ENCODE results near the gene HLTF. TPM values are rescaled to one million over a fixed set of nuclear protein-coding genes. Genes with fewer than 3 reads are reported as not detected.
"Not testable (repeated sequence)": the region's sequence is repeated elsewhere in the genome, so short reads cannot be mapped to it uniquely, and the experiment has no call there.

The HLTF gene
- total RNA-seq, 4 donors from 2014 or later, result 40.9 to 53.1 (median 47.7) TPM

GRCh38 chr3:149101641-149102040 is 15.3 kb upstream of the HLTF start:
- no peaks in the 10 kb centered on the region for H3K4me1 ChIP-seq
- H3K27me3 ChIP-seq, result no peaks in the 10 kb centered on the region
- H3K4me3 ChIP-seq (replicated peaks in 1 of 3), result no peak overlapping the region
- no peak overlapping the region for H3K27ac ChIP-seq
- DNase-seq, result no peak
- intact Hi-C loops (cut with DNase I), result no loop called here
- no peaks in the 10 kb centered on the region for H3K36me3 ChIP-seq
- no peak for TF ChIP-seq POLR2A (IDR thresholded peaks at IDR 0.05)
- no peak for TF ChIP-seq CTCF (IDR thresholded peaks at IDR 0.05)
- 67 to 81% methylated on average over 3 of the region's 3 CpGs for WGBS, 2 donors
- no peaks in the 10 kb centered on the region for H3K9me3 ChIP-seq

GRCh38 chr3:149101154-149101553 is 14.8 kb upstream of the HLTF start:
- H3K4me1 ChIP-seq, result no peaks in the 10 kb centered on the region
- no peak for TF ChIP-seq CTCF (IDR thresholded peaks at IDR 0.05)
- TF ChIP-seq POLR2A (IDR thresholded peaks at IDR 0.05), result no peak
- H3K27ac ChIP-seq, result no peak overlapping the region
- 95 to 96% methylated on average over 4 of the region's 4 CpGs for WGBS, 2 donors
- H3K27me3 ChIP-seq, result no peaks in the 10 kb centered on the region
- DNase-seq, result no peak
- H3K36me3 ChIP-seq, result no peaks in the 10 kb centered on the region
- H3K9me3 ChIP-seq, result no peaks in the 10 kb centered on the region
- intact Hi-C loops (cut with DNase I), result no loop called here
- no peak overlapping the region for H3K4me3 ChIP-seq (replicated peaks in 1 of 3)

DNA sequence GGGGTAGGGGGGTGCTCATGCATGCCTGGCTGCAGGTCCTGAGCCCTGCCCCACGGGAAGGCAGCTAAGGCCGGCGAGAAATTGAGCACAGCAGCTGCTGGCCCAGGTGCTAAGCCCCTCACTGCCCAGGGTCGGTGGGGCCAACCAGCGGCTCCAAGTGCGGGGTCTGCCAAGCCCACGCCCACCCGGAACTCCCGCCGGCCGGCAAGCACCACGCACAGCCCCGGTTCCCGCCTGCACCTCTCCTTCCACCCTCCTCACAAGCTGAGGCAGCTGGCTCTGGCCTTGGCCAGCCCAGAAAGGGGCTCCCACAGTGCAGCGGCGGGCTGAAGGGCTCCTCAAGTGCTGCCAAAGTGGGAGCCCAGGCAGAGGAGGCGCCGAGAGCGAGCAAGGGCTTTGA is 11.7 kb upstream of the HLTF start:
- intact Hi-C loops (cut with DNase I); H3K36me3 ChIP-seq; DNase-seq; H3K27me3 ChIP-seq; H3K9me3 ChIP-seq; H3K27ac ChIP-seq; H3K4me3 ChIP-seq (replicated peaks in 1 of 3); H3K4me1 ChIP-seq: not testable (repeated sequence)
- WGBS, 2 donors, result 94 to 95% methylated on average over 13 to 18 of the region's 19 CpGs

DNA sequence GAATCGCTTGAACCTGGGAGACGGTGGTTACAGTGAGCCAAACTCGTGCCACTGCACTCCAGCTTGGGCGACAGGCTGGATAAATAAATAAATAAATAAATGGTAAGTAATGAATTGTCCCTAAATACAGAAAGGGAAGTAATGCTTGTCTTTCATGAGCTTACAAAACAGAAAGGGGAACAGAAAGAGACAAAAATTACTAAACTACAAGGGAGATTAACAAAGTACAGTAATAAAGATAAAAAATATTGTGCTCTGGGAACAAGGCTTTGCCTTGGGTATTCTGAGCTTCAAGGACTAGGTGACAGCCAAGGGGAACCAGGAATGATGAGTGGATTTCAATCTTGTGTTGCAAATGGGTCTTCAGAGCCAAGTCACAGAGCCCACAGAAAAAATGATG is 9.2 kb upstream of the HLTF start:
- Histone ChIP-seq H3K27me3 (no peaks in the 10 kb centered on the region), H3K9me3 (no peaks in the 10 kb centered on the region), H3K4me1 (no peaks in the 10 kb centered on the region), H3K36me3 (no peaks in the 10 kb centered on the region), H3K27ac (no peak overlapping the region), H3K4me3 (replicated peaks in 1 of 3) (no peak overlapping the region)
- TF ChIP-seq POLR2A (IDR thresholded peaks at IDR 0.05) (no peak), CTCF (IDR thresholded peaks at IDR 0.05) (no peak)
- 92 to 96% methylated on average over 4 of the region's 4 CpGs for WGBS, 2 donors
- intact Hi-C loops (cut with DNase I), result no loop called here
- DNase-seq, result no peak

DNA sequence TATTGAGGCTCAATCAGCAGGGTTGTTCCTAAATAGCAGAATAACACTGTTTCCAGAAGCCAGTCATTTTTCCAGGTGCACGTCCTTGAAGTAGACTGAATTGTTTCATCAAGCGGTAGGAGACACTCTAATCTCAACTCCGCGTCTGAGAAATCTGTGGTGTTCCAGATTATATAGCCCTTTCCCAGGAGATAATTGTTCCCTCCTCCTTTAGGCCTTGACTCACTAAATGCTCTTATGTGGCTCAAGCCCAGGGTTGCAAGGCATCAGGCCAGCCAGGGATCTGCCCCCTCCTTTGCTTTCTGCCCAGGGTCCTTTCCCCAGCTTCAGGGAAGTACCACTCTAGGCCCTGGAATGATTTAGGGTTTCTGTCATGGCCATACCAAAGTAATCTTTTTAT is 5.7 kb upstream of the HLTF start:
- Histone ChIP-seq H3K36me3 (no peaks in the 10 kb centered on the region), H3K27me3 (no peaks in the 10 kb centered on the region), H3K4me1 (peaks cover 0 to under 1% of the 10 kb centered on the region in 2 donors), H3K4me3 (replicated peaks in 1 of 3) (no peak overlapping the region), H3K27ac (no peak overlapping the region), H3K9me3 (no peaks in the 10 kb centered on the region)
- intact Hi-C loops (cut with DNase I), result no loop called here
- DNase-seq, result no peak
- TF ChIP-seq POLR2A (IDR thresholded peaks at IDR 0.05), result no peak
- no peak for TF ChIP-seq CTCF (IDR thresholded peaks at IDR 0.05)
- WGBS, 2 donors, result 93 to 95% methylated on average over 4 of the region's 4 CpGs

GRCh38 chr3:149090907-149091306 is 4.6 kb upstream of the HLTF start:
- H3K27ac ChIP-seq, result no peak overlapping the region
- H3K27me3 ChIP-seq, result no peaks in the 10 kb centered on the region
- DNase-seq, result no peak
- 77 to 80% methylated on average over 3 of the region's 3 CpGs for whole genome bisulfite sequencing, 2 donors
- TF ChIP-seq POLR2A (IDR thresholded peaks at IDR 0.05), result no peak
- TF ChIP-seq CTCF (IDR thresholded peaks at IDR 0.05), result no peak
- intact Hi-C loops (cut with DNase I), result no loop called here
- no peak overlapping the region for H3K4me3 ChIP-seq (replicated peaks in 1 of 3)
- no peaks in the 10 kb centered on the region for H3K9me3 ChIP-seq
- H3K36me3 ChIP-seq, result no peaks in the 10 kb centered on the region
- H3K4me1 ChIP-seq, result peaks cover 0 to 5% of the 10 kb centered on the region in 2 donors

Data from thyroid gland (tissue), 4 donors.